Ovary (tissue), 9 donors: ENCODE data around the gene ATF7. TPM values are rescaled to one million over a fixed set of nuclear protein-coding genes. Genes with fewer than 3 reads are reported as not detected.

Source experiments
- DNase-seq, 5 donors: peaks; one replicate each; pipeline ENCODE4 v3.0.0-alpha.2; 2019 to 2020
- H3K27ac ChIP-seq, 2 donors: fragments of 200-600 bp; one replicate each; pipeline versions ENCODE4 v1.5.1 to v1.8.0; 2019 to 2022
- H3K27me3 ChIP-seq: fragments of 200-600 bp; one replicate; pipeline ENCODE4 v1.8.0; 2022
- H3K36me3 ChIP-seq: fragments of 200-600 bp; sonication (generic); one replicate; pipeline ENCODE4 v1.5.1; 2019
- H3K4me1 ChIP-seq: one replicate; pipeline ENCODE4 v1.8.1; 2013; ENCODE audit warnings: mild to moderate bottlenecking, moderate library complexity; ENCODE audit not compliant: insufficient read depth
- H3K4me3 ChIP-seq: fragments of 200-600 bp; sonication (generic); one replicate; pipeline ENCODE4 v1.5.1; 2017
- H3K9me3 ChIP-seq, 2 donors: fragments of 200-600 bp in 1 of 2; sonication (generic) in 1 of 2; one replicate each; pipeline versions ENCODE4 v1.5.1 to v1.8.1; 2013 to 2019; ENCODE audit warnings: mild to moderate bottlenecking in 1 of 2, moderate library complexity in 1 of 2
- CTCF ChIP-seq, 3 donors: fragments of 450-650 bp in 2 of 3; fragments of 200-600 bp in 1 of 3; IDR thresholded peaks; one replicate each; pipeline versions ENCODE4 v1.5.1 to v1.8.0; 2016 to 2022; ENCODE audit warnings: antibody characterized with exemption in 3 of 3, mild to moderate bottlenecking in 1 of 3
- EP300 ChIP-seq: sonication (generic); formaldehyde crosslinking; IDR thresholded peaks from one replicate; pipeline ENCODE4 v1.6.1; 2017; ENCODE audit warnings: antibody characterized with exemption
- POLR2A ChIP-seq: fragments of 450-650 bp; IDR thresholded peaks from one replicate; pipeline ENCODE4 v1.6.1; 2017; ENCODE audit warnings: antibody characterized with exemption, mild to moderate bottlenecking, moderate library complexity
- WGBS, 3 donors: extraction: QIAGEN DNeasy Blood & Tissue Kit in 1 of 3; methylation state at CpG; one replicate each; pipeline versions ENCODE4 v1.1.5 to v1.1.7; 2013 to 2017; 5-methylcytosine and 5-hydroxymethylcytosine counted together
- intact Hi-C, 4 donors: fragments of 100-400 bp; cut with DNase I; formaldehyde crosslinking; loops; one replicate each; pipeline versions ENCODE4 v1.11.0 to v1.15.1; 2022 to 2023
- polyA plus RNA-seq, 2 donors: library from polyadenylated mRNA; stranded (reverse); fragments of 200-250 nt in 1 of 2; fragments of 350-450 nt in 1 of 2; fragmentation: Illumina TruSeq in 1 of 2; extraction: RNeasy Lipid Tissue Mini Kit (QIAGEN cat#74804) in 1 of 2; gene quantifications; one replicate each; pipeline ENCODE4 v1.2.3, GENCODE V29; 2013 to 2014
- total RNA-seq, 7 donors: library from RNA; depleted of rRNA in 2 of 7; stranded (reverse); fragments of >200 nt in 2 of 7; fragmentation: NEBNext Ultra II Directional in 3 of 7; extraction: Animal tissue kit (Norgen Biotek cat#: 25700) in 3 of 7; gene quantifications; one replicate each; pipeline versions ENCODE4 v1.1.0 to v1.2.4, GENCODE V29; 2016 to 2023
- donor health status: DM: no; HTN: no; CAD: no; lungs with moderate emphysema.
- donor health status: DM: no; HTN: no; CAD: no.
- donor health status: Bipolar disorder and iron deficiency.
- donor health status: DM: yes; HTN: yes; CAD: no.
- donor health status: DM: no; HTN: no; CAD: no.
- donor health status: DM: yes; HTN: yes; CAD: no.

Gene ATF7
- total and polyA plus RNA-seq, 9 donors: 19.8 to 68.5 (median 41.3) TPM

GRCh38 chr12:53492188-53492587 is 134.0 kb downstream of the ATF7 start:
- no peak for TF ChIP-seq POLR2A
- no peak for TF ChIP-seq EP300
- no peak for TF ChIP-seq CTCF (IDR thresholded peaks at IDR 0.05)
- no peaks in the 10 kb centered on the region for H3K9me3 ChIP-seq
- H3K27me3 ChIP-seq: no peaks in the 10 kb centered on the region
- H3K4me3 ChIP-seq: peak overlapping the region; percentile 59
- H3K4me1 ChIP-seq: peaks cover 9% of the 10 kb centered on the region
- WGBS, 3 donors: 37 to 52% (median 47%) methylated on average over 20 of the region's 20 CpGs
- intact Hi-C loops: no loop called here
- peak in 2 of 5 donors; percentile 47 to 53 for DNase-seq
- no peaks in the 10 kb centered on the region for H3K36me3 ChIP-seq
- H3K27ac ChIP-seq: peak overlapping the region in 1 of 2 donors; percentile 76

GRCh38 chr12:53489242-53489864 is 136.8 kb downstream of the ATF7 start:
- intact Hi-C loops: loop anchor here in 1 of 4 donors (5.0 kb wide), 1 partner anchor 37 kb away; the partner anchor contains the start of gene PCBP2
- Histone ChIP-seq H3K4me3 (no peak overlapping the region), H3K36me3 (no peaks in the 10 kb centered on the region), H3K4me1 (peaks cover 4% of the 10 kb centered on the region), H3K27ac (no peak overlapping the region), H3K9me3 (no peaks in the 10 kb centered on the region), H3K27me3 (no peaks in the 10 kb centered on the region)
- TF ChIP-seq POLR2A (no peak), CTCF (IDR thresholded peaks at IDR 0.05) (no peak), EP300 (no peak)
- WGBS, 3 donors: 95 to 98% (median 96%) methylated on average over 5 of the region's 5 CpGs
- no peak for DNase-seq

GRCh38 chr12:53486736-53487487 is 139.3 kb downstream of the ATF7 start:
- WGBS, 3 donors: 74 to 77% (median 76%) methylated on average over 17 of the region's 17 CpGs
- H3K4me1 ChIP-seq: no peaks in the 10 kb centered on the region
- intact Hi-C loops: loop anchor here in 1 of 4 donors (5.0 kb wide), 1 partner anchor 35 kb away; the partner anchor contains the start of gene PCBP2
- no peak overlapping the region for H3K4me3 ChIP-seq
- H3K9me3 ChIP-seq: no peaks in the 10 kb centered on the region
- H3K27me3 ChIP-seq: no peaks in the 10 kb centered on the region
- H3K36me3 ChIP-seq: no peaks in the 10 kb centered on the region
- DNase-seq: peak in 2 of 5 donors; percentile 24 to 40
- no peak overlapping the region for H3K27ac ChIP-seq
- TF ChIP-seq CTCF (IDR thresholded peaks at IDR 0.05) (no peak), POLR2A (no peak), EP300 (no peak)

- Histone ChIP-seq H3K36me3 (no peaks in the 10 kb centered on the region), H3K27ac (peak overlapping the region in 1 of 2 donors; percentile 20), H3K27me3 (no peaks in the 10 kb centered on the region), H3K9me3 (no peaks in the 10 kb centered on the region), H3K4me3 (no peak overlapping the region), H3K4me1 (no peaks in the 10 kb centered on the region)
- intact Hi-C loops: loop anchor here in 1 of 4 donors (5.0 kb wide), 1 partner anchor 34 kb away; the partner anchor contains the start of gene PCBP2
- TF ChIP-seq EP300 (no peak), CTCF (IDR thresholded peaks at IDR 0.05) (no peak), POLR2A (no peak)
- peak in 1 of 5 donors; percentile 20 for DNase-seq
- 92 to 95% (median 94%) methylated on average over 7 to 10 of the region's 10 CpGs for WGBS, 3 donors
These were observed 140.0 kb downstream of the ATF7 start for GRCh38 chr12:53485955-53486735.
